HL-60 (cell line): ENCODE results near the gene MAP2K5.

Experiments
- CTCF ChIP-seq: IDR thresholded peaks from one replicate; pipeline ENCODE4 v1.5.1; 2011; ENCODE audit warnings: low read length, control low read depth, inconsistent platforms; ENCODE audit not compliant: insufficient read depth
- REST ChIP-seq: IDR thresholded peaks from 2 replicates; pipeline ENCODE4 v1.6.1; 2012; ENCODE audit warnings: low read depth; ENCODE audit not compliant: insufficient replicate concordance

GRCh38 chr15:67579164-67579563 is 36.7 kb downstream of the MAP2K5 start:
- TF ChIP-seq CTCF (no peak), REST (no peak)
